Right atrium auricular region (tissue), 2 donors: Measurements from ENCODE around the gene OR51L1. TPM values are rescaled to one million over a fixed set of nuclear protein-coding genes. Genes with fewer than 3 reads are reported as not detected.

ENCODE experiments used
- DNase-seq: peaks from one replicate; pipeline ENCODE4 v3.0.0-alpha.2; 2019; ENCODE audit warnings: low spot score
- H3K27ac ChIP-seq, 2 donors: fragments of 200-600 bp; sonication (generic); 1 replicate in 1 of 2; 2 replicates in 1 of 2; pipeline ENCODE4 v1.5.1; 2016 to 2019
- H3K27me3 ChIP-seq, 2 donors: fragments of 200-600 bp; sonication (generic); one replicate each; pipeline versions ENCODE4 v1.5.1 to v1.6.0; 2017 to 2019
- H3K36me3 ChIP-seq: fragments of 200-600 bp; sonication (generic); one replicate; pipeline ENCODE4 v1.5.1; 2016
- H3K4me1 ChIP-seq, 2 donors: fragments of 200-600 bp; sonication (generic); one replicate each; pipeline versions ENCODE4 v1.5.1 to v1.6.0; 2017 to 2019
- H3K4me3 ChIP-seq, 2 donors: fragments of 200-600 bp; sonication (generic); 1 replicate in 1 of 2; 2 replicates in 1 of 2; pipeline ENCODE4 v1.5.1; 2017 to 2019; ENCODE audit warnings: mild to moderate bottlenecking in 1 of 2, moderate library complexity in 1 of 2
- H3K9me3 ChIP-seq, 2 donors: fragments of 200-600 bp; sonication (generic); one replicate each; pipeline ENCODE4 v1.5.1; 2019
- total RNA-seq, 2 donors: library from RNA; depleted of rRNA; stranded (reverse); fragments of >200 nt; gene quantifications; one replicate each; pipeline ENCODE4 v1.1.0, GENCODE V29; 2016
- TF ChIP-seq, protein P1 (sequence below), 2 donors: fragments of 200-600 bp; sonication (generic); IDR thresholded peaks; one replicate each; pipeline ENCODE4 v1.5.1; 2019; ENCODE audit warnings: antibody characterized with exemption in 2 of 2

Gene OR51L1
- total RNA-seq, 2 donors from 2014 or later: not detected

GRCh38 chr11:5038341-5038740 is 43.7 kb downstream of the OR51L1 start:
- Histone ChIP-seq H3K4me1 (no peaks in the 10 kb centered on the region), H3K27me3 (no peaks in the 10 kb centered on the region), H3K36me3 (no peaks in the 10 kb centered on the region), H3K27ac (no peak overlapping the region), H3K4me3 (no peak overlapping the region), H3K9me3 (no peaks in the 10 kb centered on the region)
- no peak for DNase-seq
- TF ChIP-seq, protein P1, sequence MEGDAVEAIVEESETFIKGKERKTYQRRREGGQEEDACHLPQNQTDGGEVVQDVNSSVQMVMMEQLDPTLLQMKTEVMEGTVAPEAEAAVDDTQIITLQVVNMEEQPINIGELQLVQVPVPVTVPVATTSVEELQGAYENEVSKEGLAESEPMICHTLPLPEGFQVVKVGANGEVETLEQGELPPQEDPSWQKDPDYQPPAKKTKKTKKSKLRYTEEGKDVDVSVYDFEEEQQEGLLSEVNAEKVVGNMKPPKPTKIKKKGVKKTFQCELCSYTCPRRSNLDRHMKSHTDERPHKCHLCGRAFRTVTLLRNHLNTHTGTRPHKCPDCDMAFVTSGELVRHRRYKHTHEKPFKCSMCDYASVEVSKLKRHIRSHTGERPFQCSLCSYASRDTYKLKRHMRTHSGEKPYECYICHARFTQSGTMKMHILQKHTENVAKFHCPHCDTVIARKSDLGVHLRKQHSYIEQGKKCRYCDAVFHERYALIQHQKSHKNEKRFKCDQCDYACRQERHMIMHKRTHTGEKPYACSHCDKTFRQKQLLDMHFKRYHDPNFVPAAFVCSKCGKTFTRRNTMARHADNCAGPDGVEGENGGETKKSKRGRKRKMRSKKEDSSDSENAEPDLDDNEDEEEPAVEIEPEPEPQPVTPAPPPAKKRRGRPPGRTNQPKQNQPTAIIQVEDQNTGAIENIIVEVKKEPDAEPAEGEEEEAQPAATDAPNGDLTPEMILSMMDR (IDR thresholded peaks at IDR 0.05): no peak

DNA sequence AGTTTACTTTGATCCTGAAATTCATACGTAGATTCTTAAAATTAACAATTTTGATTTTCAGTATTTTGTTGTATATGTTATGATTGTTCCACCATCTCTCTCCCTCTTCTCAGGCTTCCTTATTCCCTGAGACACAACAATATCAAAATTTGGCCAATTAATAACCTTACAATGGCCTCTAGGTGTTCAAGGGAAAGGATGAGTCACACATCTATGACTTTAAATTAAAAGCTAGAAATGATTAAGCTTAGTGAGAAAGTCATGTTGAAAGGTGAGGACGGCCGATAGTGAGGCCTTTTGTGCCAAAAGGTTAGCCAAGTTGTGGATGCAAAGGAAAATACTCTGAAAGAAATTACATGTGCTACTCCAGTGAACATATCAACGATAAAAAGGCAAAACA is 46.2 kb downstream of the OR51L1 start:
- no peaks in the 10 kb centered on the region for H3K36me3 ChIP-seq
- TF ChIP-seq, protein P1 (IDR thresholded peaks at IDR 0.05): no peak

DNA sequence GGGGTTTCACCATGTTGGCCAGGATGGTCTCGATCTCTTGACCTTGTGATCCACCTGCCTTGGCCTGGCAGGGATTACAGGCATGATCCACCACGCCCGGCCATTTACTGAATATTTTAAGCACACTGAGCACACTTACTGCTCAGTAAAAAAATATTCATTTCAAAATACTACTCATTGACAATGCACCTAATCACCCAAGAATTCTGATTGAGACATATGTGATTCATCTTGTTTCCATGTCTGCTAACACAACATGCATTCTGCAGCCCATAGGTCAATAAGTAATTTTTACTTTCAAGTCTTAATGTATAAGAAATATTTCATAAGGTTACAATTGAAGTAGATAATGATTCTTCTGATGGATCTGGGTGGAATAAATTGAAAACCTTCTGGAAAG is 47.4 kb downstream of the OR51L1 start:
- no peak for DNase-seq
- Histone ChIP-seq H3K4me3 (no peak overlapping the region), H3K4me1 (no peaks in the 10 kb centered on the region), H3K27me3 (no peaks in the 10 kb centered on the region), H3K27ac (no peak overlapping the region), H3K36me3 (no peaks in the 10 kb centered on the region), H3K9me3 (no peaks in the 10 kb centered on the region)
- TF ChIP-seq, protein P1 (IDR thresholded peaks at IDR 0.05): no peak

More for the DNA sequence above, 46.2 kb downstream of the OR51L1 start:
- Histone ChIP-seq H3K9me3 (no peaks in the 10 kb centered on the region), H3K4me1 (no peaks in the 10 kb centered on the region), H3K4me3 (no peak overlapping the region), H3K27me3 (no peaks in the 10 kb centered on the region), H3K27ac (no peak overlapping the region)
- DNase-seq: no peak

DNA sequence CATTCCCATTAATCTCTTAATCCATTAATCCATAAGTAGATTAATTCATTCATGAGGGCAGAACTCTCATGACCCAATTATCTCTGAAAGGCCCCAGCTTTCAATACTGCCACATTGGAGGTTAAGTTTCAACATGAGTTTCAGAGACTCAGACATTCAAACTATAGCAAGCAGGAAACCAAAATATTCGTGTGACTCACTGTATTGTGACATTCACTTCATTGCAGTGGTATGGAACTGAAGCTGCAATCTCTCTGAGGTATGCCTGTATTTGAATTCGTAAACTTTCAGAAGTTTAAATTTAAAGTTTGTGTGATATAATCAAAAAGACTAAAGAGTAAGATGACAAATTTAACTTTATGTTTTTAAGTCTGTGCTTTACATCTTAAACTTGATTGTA is 48.7 kb downstream of the OR51L1 start:
- Histone ChIP-seq H3K27me3 (no peaks in the 10 kb centered on the region), H3K4me3 (no peak overlapping the region), H3K9me3 (no peaks in the 10 kb centered on the region), H3K4me1 (no peaks in the 10 kb centered on the region), H3K36me3 (no peaks in the 10 kb centered on the region), H3K27ac (no peak overlapping the region)
- no peak for DNase-seq
- TF ChIP-seq, protein P1 (IDR thresholded peaks at IDR 0.05): no peak

GRCh38 chr11:5046226-5046625 is 51.6 kb downstream of the OR51L1 start, which contains the start of gene OR52J3:
Gene OR52J3 (plus strand): TSS chr11:5046526. CDS start chr11:5046526, 0 bp downstream.
- TF ChIP-seq, protein P1 (IDR thresholded peaks at IDR 0.05): no peak
- Histone ChIP-seq H3K4me3 (no peak within 1 kb of the TSS), H3K27ac (no peak within 1 kb of the TSS), H3K27me3 (no peaks in the 10 kb centered on the region), H3K9me3 (no peaks in the 10 kb centered on the region), H3K36me3 (no peaks in the 10 kb centered on the region), H3K4me1 (no peaks in the 10 kb centered on the region)
- no peak for DNase-seq

GRCh38 chr11:5046754-5047330 is 52.2 kb downstream of the OR51L1 start:
- DNase-seq: no peak
- no peaks in the 10 kb centered on the region for H3K9me3 ChIP-seq
- H3K4me3 ChIP-seq: no peak overlapping the region
- H3K27me3 ChIP-seq: no peaks in the 10 kb centered on the region
- H3K36me3 ChIP-seq: no peaks in the 10 kb centered on the region
- no peak overlapping the region for H3K27ac ChIP-seq
- no peaks in the 10 kb centered on the region for H3K4me1 ChIP-seq
- TF ChIP-seq, protein P1 (IDR thresholded peaks at IDR 0.05): no peak
